Limb (tissue), 2 donors: ENCODE data around the gene TMEM59L.

Experiments
- DNase-seq, 2 donors: peaks; one replicate each; pipeline ENCODE4 v3.0.0-alpha.2; 2016; ENCODE audit errors: extremely low spot score in 2 of 2

Gene TMEM59L

DNA sequence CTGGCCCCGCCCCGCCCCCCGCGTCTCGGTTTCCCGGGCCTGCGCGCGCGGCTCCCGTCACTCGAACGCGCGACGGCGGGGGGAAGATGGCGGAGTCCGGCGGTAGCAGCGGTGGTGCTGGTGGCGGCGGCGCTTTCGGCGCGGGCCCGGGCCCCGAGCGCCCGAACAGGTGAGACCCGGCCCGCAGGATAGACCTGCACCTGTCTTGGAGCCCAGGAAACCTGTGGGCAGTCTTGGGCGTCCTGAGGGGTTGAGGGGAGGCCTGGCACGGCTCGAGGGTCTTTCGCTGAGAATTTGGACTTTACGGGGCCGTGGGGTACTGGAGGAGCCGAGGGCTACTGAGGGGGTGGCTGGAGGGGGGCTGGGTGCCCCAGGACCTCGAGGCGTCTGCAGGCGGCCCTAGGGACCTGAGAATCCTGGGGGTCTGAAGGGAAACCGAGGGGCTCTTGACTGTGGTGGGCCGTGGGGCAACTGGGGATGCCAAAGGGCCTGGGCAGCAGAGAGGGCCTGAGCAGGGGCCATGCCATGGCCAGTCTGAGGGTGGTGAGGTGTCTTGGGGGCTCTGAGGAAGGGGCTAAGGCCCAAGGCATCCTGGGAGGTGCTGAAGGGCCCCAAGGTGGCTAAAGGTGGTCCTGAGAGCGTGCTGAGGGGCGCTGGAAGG is 24.4 kb downstream of the TMEM59L start, which contains the start of gene KLHL26:
Gene KLHL26, plus strand, starts transcription at position 60 of the 661 bp plus-strand sequence. Its CDS starts 27 bp downstream, at position 87.
- DNase-seq = no peak

DNA sequence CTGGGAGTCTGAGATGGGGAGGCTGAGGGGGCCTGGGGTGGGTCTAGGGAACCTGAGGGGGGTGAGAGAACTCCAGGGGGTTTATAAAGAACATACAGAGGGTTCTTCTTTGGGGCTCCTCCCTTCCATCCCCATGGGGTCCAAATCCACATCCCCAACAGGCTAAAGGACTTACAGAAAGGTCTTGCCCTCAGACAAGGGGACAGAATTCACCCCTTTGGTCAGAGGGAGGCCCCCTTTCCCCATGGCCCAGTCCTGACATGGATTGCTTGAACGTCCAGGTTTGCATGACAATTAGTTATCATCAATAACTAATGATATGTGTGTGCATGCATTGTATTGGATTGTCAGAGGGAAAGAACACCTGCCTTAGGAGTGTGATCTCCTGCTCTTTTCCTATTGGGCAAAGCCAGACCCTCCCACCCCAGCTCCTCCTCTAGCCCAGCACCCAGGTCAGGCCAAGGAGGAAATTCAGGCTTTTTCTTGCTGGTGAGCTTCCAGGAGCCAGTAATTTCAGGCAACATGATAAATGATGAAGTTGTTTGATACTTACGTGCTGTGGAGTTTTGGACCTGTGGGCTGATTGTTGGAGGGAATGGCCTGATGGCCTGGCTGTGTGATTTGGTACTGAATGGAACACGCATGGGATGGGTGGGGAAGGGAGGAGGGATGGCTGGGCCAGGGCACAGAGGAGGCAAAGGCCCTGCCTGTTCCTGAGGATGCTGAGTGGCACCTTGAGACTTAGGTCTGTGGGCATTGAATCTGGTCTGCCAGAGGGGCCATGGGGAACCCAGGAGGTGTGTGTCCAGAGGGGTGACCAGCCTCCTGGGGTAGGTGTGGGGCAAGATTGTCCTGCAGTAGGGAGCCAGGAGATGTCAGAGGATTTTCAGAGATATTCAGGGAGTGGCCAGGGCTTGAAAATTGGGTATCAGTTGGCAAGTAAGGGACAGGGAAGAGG is 25.3 kb downstream of the TMEM59L start:
- no peak for DNase-seq

DNA sequence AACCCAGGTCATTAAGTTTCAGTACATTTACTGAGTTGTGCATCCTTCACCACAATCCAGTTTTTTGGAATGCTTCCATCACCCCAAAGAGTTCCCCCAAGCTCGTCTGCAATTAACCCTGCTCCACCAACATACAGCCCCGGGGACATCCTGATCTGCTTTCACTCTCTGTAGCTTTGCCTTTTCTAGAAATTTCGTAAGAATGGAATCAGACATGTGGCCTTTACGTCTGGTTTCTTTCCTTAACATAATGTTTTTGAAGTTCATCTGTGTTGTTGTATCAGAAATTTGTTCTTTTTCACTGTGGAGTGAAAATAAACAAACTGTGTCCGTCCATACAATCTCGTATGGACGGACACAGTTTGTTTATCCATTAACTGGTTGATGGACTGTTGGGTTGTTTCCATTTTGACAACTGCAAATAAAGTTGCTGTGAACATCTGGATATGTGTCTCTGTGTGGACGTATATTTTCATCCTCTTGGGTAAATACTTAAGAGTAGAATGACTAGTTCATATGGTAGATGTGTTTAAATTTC is 27.1 kb downstream of the TMEM59L start:
- DNase-seq = no peak

DNA sequence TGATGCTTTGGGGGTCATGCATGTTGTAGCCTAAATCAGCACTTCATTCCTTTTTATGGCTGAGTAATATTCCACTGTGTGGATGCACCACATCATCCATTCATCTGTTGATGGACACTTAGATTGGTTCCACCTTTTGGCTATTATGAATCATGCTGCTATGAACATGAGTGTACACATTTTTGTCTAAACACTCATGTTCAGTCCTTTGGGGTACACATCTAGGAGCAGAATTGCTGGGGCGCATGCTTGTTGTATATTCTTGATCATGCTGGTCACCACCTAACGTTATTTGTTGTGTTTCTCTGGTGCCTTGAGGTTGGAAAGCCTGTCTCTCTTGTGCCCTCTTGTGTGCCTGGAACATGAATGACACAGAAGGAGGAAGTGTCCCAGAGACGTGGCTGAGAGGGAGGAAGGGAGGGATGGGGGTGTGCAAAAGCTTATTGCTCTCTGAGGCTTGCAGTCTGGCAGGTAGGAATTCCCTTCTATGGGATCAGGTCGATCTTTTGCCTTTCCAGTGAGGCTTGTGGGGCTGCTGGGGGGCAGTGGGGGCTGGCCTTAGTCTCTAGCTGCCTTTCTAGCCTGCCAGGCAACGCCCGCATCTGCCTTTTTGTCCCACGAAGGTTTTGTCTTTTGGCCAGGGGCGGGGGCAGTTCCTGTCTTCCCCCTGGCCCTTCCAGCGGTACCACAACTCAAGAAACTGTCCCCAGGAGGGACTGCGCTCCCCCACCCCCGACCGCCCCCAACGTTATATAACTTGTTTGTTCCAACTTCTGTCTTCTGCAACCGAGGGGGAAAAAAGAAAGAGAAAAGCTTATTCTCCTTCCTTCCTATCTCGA is 31.7 kb downstream of the TMEM59L start:
- peak in 1 of 2 donors; percentile 30 for DNase-seq

DNA sequence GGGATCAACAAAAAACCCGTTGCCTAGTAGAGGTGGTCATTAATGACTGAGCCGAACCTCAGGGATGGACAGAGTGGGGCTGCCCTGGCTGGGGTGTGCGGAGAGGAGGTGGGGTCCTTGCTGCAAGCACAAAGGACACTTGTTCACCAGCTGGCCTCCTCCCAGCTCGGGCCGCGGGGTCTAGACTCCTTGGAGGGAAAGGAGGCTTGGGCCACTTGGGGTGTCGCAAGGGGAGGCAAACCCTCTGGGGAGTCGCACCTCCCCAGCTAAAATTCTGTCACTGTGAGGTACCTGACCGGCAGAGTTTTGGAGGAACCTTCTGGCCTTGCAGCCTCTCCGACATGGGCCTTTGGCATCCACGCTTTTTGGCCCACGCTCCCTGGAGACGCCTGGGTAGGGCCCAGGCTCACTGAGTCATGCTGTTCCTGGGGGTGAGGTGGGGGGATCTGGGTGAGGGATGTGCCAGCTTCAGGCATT is 32.4 kb downstream of the TMEM59L start:
- peak in 1 of 2 donors; percentile 40 for DNase-seq

DNA sequence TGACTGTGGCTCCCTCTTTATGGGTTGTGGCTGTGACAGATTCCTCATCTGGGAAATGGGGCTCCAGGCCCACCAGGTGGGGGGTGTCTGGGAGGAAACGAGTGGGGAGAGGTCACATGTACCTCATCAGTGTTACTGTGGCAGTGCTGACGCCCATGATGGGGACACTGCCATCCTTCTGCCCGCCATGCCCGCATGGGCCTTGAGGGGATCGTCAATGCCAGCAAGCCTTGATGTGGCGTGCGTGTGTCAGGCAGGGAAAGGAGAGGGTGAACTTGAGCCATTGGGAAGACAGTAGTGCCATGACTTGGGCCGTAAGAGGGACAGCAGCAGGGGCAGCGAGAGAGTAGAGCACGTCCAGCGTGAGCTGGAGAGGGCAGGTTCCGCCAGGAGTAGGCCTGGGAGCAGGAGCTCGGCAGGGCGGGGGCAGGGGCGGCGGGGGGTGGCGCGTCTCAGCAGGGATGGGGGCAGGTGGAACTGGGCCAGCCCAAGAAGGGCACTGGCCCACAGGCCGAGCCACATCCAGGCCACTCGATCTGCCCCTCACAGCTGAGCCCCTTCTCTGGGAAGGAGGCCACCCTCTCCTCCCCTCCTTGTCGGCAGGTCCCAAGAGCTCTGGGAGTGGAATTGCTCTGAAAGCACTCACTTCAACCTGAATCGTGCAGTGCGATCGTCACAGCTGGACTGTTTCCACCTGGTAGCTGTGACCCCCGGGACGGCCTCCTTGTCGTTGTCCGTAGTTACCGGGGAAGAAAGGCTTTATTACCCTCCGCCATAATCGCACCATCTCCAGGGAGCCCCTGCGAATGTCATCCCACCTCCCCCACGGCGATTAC is 34.1 kb downstream of the TMEM59L start:
- DNase-seq = peak in 1 of 2 donors; percentile 59

DNA sequence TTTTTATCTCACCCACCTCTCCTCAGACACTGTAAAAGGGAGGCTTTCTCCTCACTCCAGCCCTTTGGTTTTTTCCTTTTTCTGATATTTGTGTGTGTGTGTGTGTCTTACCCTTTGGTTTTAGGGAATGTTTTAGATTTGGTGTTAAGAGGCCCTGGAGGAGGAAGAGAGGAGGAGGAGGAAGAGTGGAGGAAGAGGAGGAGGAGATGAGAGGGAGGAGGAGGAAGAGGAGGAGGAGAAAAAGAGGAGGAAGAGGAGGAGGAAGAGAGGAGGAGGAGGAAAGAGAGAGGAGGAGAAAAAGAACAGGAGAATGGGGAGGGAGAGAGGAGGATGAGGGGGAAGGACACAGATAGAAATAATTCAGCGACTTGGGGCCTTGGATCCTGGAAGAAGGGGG is 34.7 kb downstream of the TMEM59L start:
- DNase-seq = no peak

DNA sequence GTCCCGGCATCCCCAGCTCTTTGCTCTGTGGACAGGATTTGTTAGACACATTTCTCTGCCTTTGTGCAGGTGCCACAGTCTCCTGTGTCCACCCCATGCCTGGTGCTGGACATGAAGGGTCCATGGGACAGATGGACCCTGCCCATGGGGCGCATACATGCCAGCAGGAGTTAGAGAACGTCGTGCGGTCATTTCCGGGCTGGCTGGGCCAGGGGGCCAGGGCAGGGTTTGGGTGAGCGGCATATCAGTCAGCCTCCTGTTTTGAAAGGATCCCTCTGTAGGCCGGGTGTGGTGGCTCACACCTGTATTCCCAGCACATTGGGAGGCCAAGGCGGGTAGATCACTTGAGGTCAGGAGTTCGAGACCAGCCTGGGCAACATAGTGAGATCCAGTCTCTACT is 35.1 kb downstream of the TMEM59L start:
- peak in 1 of 2 donors; percentile 19 for DNase-seq

DNA sequence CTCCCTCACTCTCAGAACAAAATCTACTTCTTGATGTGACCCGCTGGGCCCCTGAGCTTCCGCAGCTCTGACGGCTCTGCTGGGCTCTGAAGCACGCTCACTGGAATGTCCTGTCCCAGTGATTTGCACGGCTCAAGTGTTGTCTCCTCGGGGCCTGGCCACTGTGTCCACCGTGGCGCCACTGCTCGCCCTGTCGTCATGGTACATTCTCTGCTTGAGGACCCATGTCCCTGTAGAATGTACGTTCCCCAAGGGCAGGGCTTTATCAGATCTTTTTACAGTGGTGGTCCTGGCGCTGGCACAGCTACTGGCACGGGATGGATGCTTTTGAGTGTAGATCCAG is 36.3 kb downstream of the TMEM59L start:
- peak in 1 of 2 donors; percentile 37 for DNase-seq

DNA sequence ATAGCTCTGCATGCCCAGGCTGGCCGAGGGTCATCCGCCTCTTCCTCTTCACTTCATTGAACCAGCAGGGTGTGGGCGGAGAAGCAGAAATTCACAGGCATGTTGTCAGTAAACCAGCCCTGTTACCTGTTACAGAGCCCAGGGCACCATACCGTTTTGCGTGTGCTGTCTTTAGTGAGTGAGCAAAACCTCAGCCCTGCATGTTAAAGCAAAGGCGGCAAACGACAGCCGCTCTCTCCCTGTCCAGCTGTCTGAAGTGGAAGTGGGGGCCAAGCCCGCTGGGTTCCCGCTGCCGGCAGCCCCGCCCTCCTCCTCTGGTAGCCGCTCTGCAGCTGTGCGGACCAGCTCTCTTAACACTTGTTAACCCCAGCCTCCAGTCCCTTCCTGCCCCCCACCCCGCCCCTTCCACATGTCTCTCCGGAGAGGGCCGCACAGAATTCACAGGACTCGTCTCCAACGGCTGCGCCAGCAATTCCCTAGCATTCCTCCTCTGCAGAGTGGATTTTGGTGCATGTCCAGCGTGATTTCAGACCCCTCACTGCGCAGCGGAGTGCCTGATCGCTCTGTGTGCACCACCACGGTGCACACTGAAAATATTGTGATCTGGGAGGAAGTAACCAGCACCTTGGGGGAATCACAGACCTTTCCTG is 36.8 kb downstream of the TMEM59L start:
- peak; percentile 74 to 83 for DNase-seq

DNA sequence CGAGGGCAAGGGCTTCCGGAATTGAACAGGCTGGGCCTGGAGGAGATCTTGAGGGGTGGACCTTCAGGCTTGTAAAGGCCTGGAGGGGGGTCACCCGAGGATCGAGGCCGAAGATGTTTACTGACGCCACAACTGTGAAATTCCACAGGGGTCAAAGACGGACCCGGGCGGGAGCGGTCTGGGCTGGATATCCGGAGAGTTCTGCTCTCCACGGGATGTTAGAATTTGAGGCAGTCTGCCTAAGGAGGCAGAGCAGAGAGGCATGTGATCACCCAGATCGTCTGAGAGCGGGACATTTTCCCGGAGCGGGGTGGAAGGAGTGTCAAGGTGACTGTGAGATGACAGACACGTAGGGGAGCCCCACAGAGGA is 37.3 kb downstream of the TMEM59L start:
- DNase-seq = no peak

DNA sequence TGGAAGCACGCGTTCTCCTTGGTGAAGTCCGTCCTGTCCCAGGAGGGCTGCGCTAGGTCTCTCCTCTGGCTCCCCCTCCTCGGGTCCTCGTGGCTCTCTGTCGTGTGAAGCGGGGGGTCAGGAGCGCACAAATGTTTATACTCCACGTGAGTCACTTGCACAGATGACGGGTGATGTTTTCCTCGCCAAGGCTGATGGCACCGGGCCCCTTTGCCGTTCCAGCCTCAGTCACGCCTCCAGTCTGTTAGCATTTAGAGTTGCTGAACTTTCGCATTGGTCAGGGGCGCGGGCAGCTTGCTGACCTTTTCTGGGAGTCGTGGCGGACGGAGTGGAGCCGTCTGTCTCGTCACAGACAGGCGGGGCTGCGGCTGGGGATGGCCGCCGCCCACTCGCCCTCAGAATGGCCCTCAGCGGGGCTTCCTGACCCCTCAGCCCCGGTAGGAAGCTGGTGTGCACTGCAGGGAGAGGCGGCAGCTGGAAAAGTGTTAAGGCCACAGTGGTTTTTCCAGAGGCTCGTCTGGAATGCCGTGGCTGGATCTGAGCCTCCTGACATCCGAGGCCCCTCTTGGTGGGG is 37.9 kb downstream of the TMEM59L start:
- peak in 1 of 2 donors; percentile 50 for DNase-seq

DNA sequence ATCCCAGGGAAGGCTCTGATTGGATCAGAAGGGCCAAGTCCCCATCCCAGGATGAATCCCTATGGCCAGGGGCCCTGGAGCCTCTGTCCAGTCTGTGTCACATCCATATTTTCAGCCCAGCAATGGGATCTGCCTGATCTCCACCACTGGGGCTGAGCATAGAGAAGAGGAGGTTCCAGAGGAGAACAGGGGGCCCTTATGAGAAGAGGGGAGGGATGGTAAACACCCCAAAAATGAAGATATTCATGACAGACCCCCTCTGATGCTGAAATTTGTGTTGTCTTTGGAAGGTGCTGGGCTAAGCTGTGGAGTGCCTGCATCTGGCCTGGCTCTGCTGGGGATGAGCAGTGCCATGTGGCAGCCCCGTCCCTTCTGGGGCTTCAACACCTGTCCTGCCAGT is 38.6 kb downstream of the TMEM59L start:
- DNase-seq = no peak

DNA sequence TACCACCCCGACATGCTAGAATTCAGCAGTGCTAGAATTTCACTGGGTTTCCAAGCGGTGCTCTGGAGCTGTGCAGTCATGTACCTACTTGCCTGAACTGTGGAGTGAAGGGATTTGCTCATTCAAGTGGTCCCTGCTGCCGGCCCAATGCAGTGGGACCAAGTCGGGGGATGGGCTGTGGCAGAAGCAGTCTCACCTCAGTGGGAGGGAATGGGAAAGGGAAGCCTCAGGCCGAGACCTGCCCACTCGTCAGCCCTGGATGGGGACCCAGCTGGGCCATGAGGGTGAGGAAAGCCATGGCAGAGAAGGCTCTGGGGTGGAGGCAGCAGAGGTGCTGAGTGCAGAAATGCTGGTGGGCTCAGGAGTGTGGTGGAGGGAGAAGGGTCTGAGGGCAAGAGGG is 39.1 kb downstream of the TMEM59L start:
- peak in 1 of 2 donors; percentile 17 for DNase-seq

DNA sequence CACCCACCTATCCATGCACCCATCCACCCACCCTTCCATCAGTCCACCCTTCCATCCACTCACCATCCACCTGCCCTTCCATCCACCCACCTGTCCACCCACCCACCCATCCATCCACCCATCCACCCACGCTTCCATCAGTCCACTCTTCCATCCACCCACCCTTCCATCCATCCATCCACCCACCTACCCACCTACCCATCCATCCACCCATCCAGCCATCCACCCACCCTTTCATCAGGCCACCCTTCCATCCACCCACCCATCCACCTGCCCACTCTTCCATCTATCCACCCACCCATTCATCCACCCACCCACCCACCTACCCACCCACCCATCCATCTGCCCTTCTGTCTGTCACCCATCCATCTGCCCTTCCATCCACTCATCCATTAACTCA is 41.2 kb downstream of the TMEM59L start:
- no peak for DNase-seq

DNA sequence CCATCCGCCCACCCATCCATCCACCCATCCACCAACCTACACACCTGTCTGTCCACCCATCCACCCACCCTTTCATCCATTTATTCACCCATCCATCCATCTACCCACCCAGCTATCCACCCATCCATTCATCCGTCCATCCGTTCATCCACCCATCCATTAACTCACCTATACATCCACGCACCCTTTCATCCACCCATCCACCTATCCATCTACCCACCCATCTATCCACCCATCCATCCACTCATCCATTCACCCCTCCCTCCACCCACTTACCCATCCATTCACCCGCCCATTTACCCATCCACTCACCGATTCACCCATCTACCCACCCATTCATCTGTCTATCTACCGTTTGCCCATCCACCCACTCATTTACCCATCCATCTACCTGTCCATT is 41.8 kb downstream of the TMEM59L start:
- no peak for DNase-seq

DNA sequence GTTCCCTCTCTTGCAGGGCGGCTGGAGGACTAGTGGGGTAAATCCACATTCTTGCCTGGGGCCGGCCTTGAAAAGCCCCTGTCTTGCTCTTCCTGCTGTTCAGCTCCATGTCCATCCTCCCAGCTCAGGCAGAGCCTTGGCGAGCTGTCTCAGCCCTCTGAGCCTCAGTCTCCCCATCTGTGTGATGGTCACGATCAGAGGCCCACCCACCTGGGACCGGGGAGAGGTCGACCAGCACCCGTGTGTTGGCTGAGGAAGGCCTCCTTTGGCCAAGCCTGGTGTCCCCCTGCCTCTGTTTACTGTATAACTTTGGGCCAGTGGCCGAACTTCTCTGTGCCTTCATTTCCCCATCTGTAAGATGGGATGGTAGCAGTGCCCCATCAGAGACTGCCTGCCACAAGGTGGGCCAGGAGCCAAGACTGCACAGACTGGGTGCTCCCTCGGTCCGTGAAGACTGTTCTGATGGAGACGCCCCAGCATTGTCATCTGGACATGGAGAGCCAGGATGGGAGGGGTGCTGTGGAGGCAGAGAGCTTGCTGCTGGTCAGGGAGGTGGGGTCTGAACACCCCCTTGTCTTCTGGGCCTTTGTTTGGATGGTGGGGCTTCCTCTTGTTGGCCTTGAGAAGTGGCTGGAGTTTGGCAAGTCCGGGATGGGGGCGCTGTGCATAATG is 42.6 kb downstream of the TMEM59L start:
- no peak for DNase-seq

DNA sequence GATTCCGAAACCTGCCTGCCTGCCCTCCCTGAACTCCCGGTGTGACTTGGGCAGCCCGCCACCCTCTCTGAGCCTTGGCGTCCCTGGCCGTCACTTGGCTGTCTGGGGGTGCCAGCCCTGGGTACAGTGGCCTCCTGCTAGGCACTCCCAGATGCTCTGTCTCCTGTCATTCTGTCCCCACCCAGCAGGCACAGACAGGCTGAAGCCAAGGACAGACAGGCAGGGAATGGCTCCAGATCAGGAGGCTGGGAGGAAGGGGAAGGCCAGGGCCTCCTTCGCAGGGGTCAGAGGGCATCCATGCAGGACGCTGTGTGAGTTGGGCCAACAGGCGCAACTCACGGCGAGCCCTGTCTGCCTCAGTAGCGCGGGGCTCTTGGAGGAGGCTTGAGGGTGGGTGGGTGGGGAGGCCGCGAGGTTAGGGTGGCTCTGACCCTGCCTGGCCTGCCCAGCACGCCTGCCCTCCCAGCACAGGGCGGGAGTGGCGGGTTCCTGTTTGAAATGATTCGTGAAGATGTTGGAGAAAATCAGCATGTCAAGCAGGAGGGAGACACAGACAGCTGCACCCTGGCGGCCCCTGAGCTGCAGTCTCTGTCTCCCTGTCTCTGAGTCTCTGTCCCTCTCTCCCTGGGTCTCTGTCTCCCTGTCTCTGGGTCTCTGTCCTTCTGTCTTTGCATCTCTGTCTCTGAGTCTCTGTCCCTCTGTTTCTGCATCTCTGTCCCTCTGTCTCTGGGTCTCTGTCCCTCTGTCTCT is 43.8 kb downstream of the TMEM59L start:
- peak in 1 of 2 donors; percentile 32 for DNase-seq
